ENCODE measurements around the gene RAB3A.

RAB3A gene

DNA sequence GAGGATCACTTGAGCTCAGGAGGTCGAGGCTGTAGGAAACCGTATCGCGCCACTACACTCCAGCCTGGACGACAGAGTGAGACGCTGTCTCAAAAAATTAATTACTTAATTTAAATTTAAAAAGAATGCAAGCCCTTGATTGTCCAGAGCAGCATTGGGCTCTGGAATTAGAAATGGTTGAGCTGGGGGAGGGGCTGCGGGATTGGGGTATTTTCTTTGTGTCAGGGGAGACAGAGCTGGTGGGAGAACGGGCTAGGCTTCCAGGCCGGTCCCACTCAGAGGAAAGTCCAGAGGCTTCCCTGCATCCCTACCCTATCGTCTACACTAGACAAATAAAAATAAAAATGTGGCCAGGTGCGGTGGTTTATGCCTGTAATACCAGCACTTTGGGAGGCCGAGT is 2.2 kb upstream of the RAB3A start:
- no peaks in the 10 kb centered on the region for H3K9me3 ChIP-seq (ENCODE audit: control insufficient read depth, low read depth, low read length)
- H3K36me3 ChIP-seq (ENCODE audit: control insufficient read depth, low read depth, low read length) = no peaks in the 10 kb centered on the region
- H3K4me3 ChIP-seq (ENCODE audit: low read length) = peak overlapping the region; percentile 77
- H3K27me3 ChIP-seq (ENCODE audit: control insufficient read depth, insufficient read depth, low read length) = peaks cover 4% of the 10 kb centered on the region
- peaks cover 3% of the 10 kb centered on the region for H3K4me1 ChIP-seq (ENCODE audit: control insufficient read depth, low read depth, low read length)
- H3K27ac ChIP-seq (ENCODE audit: low read length) = no peak overlapping the region
- H3K9ac ChIP-seq (ENCODE audit: low read length) = peak overlapping the region; percentile 76

DNA sequence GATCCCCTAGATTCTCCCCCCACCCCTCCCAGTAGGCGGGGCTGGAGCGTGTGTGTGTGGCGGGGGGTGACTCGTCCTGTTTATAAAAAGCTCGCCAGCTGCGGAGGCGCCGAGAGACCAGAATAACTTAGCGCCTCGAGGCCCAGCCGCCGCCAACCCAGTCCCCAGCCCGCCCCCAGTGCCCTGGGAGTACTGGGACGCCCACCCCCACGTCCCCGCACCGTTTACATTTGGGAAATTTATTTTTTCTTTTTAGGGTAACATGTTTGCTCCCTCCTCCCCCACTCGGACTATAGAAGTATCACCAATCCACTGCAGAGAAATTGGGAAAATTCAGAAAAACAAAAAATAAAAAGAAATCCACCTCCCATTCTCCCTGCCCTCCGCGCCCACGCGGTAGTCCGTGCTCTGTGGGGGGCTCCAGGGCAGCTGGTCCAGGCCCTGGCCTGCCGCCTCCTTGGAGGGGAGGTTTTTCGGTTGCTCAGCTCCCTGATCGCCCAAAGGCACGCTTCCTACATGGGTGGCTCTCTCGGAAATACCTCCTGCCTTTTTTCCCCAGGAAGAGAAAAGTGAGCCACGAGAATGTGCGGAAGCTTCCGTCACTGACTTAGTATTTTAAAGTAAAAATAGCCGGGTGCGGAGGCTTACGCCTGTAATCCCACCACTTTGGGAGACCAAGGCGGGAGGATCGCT is 1.5 kb upstream of the RAB3A start:
- H3K4me3 ChIP-seq (ENCODE audit: low read length) = peak overlapping the region; percentile 77
- H3K4me1 ChIP-seq (ENCODE audit: control insufficient read depth, low read depth, low read length) = peaks cover 3% of the 10 kb centered on the region
- H3K36me3 ChIP-seq (ENCODE audit: control insufficient read depth, low read depth, low read length) = no peaks in the 10 kb centered on the region
- peak overlapping the region; percentile 86 for H3K27ac ChIP-seq (ENCODE audit: low read length)
- peak overlapping the region; percentile 76 for H3K9ac ChIP-seq (ENCODE audit: low read length)
- no peaks in the 10 kb centered on the region for H3K9me3 ChIP-seq (ENCODE audit: control insufficient read depth, low read depth, low read length)
- H3K27me3 ChIP-seq (ENCODE audit: control insufficient read depth, insufficient read depth, low read length) = peaks cover 4% of the 10 kb centered on the region

- Histone ChIP-seq H3K4me3 (ENCODE audit: low read length) (peak overlapping the region; percentile 77), H3K27ac (ENCODE audit: low read length) (peak overlapping the region; percentile 86), H3K4me1 (ENCODE audit: control insufficient read depth, low read depth, low read length) (peaks cover 3% of the 10 kb centered on the region), H3K9me3 (ENCODE audit: control insufficient read depth, low read depth, low read length) (no peaks in the 10 kb centered on the region), H3K9ac (ENCODE audit: low read length) (peak overlapping the region; percentile 76), H3K27me3 (ENCODE audit: control insufficient read depth, insufficient read depth, low read length) (peaks cover 4% of the 10 kb centered on the region), H3K36me3 (ENCODE audit: control insufficient read depth, low read depth, low read length) (no peaks in the 10 kb centered on the region)
Measured at GRCh38 chr19:18204394-18205199, 755 bp upstream of the RAB3A start.

- Histone ChIP-seq H3K36me3 (ENCODE audit: control insufficient read depth, low read depth, low read length) (peaks cover 1% of the 10 kb centered on the region), H3K4me3 (ENCODE audit: low read length) (peak overlapping the region; percentile 58), H3K9me3 (ENCODE audit: control insufficient read depth, low read depth, low read length) (no peaks in the 10 kb centered on the region), H3K4me1 (ENCODE audit: control insufficient read depth, low read depth, low read length) (peaks cover 3% of the 10 kb centered on the region), H3K27ac (ENCODE audit: low read length) (no peak overlapping the region), H3K9ac (ENCODE audit: low read length) (no peak overlapping the region), H3K27me3 (ENCODE audit: control insufficient read depth, insufficient read depth, low read length) (peaks cover 4% of the 10 kb centered on the region)
Measured at GRCh38 chr19:18203408-18203862, 407 bp downstream of the RAB3A start.

DNA sequence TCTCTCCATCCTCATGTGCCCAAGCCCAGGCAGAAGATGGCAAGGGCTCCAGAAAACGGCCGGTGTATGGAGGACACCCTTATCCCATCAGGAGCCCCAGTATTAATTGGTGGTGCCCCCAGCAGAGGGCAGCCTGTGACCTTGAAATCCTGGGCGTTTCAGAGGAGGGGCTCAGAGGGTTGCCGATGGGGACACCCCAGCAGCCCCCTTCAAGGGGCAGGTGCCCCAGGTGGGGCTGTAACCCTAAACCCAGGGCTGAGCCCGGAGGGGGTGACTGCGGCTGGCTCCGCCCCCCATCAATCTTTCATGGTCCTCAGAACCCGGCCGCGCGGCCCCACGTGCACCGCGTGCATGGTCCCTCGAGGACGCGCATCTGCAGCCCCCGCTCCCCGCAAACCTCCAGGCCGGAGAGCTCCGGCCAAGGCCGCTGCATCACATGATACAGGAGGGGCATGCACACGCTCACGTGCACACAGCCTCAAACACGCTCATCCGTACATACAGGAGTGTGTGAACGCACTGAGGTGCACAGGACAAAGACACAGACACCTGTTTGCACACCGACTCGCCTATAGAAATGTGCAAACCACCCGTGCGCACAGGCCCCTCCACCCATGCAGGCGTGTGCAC is 949 bp downstream of the RAB3A start:
- H3K4me3 ChIP-seq (ENCODE audit: low read length) = peak overlapping the region; percentile 58
- H3K36me3 ChIP-seq (ENCODE audit: control insufficient read depth, low read depth, low read length) = peaks cover 4% of the 10 kb centered on the region
- no peak overlapping the region for H3K9ac ChIP-seq (ENCODE audit: low read length)
- peaks cover 4% of the 10 kb centered on the region for H3K27me3 ChIP-seq (ENCODE audit: control insufficient read depth, insufficient read depth, low read length)
- no peak overlapping the region for H3K27ac ChIP-seq (ENCODE audit: low read length)
- peaks cover 3% of the 10 kb centered on the region for H3K4me1 ChIP-seq (ENCODE audit: control insufficient read depth, low read depth, low read length)
- no peaks in the 10 kb centered on the region for H3K9me3 ChIP-seq (ENCODE audit: control insufficient read depth, low read depth, low read length)

- Histone ChIP-seq H3K36me3 (ENCODE audit: control insufficient read depth, low read depth, low read length) (peaks cover 4% of the 10 kb centered on the region), H3K4me1 (ENCODE audit: control insufficient read depth, low read depth, low read length) (peaks cover 3% of the 10 kb centered on the region), H3K27ac (ENCODE audit: low read length) (no peak overlapping the region), H3K9ac (ENCODE audit: low read length) (no peak overlapping the region), H3K27me3 (ENCODE audit: control insufficient read depth, insufficient read depth, low read length) (peaks cover 4% of the 10 kb centered on the region), H3K9me3 (ENCODE audit: control insufficient read depth, low read depth, low read length) (no peaks in the 10 kb centered on the region), H3K4me3 (ENCODE audit: low read length) (no peak overlapping the region)
Measured at GRCh38 chr19:18202397-18202777, 1.5 kb downstream of the RAB3A start.

- Histone ChIP-seq H3K27ac (ENCODE audit: low read length) (no peak overlapping the region), H3K4me3 (ENCODE audit: low read length) (no peak overlapping the region), H3K27me3 (ENCODE audit: control insufficient read depth, insufficient read depth, low read length) (peaks cover 3% of the 10 kb centered on the region), H3K9me3 (ENCODE audit: control insufficient read depth, low read depth, low read length) (no peaks in the 10 kb centered on the region), H3K36me3 (ENCODE audit: control insufficient read depth, low read depth, low read length) (peaks cover 12% of the 10 kb centered on the region), H3K9ac (ENCODE audit: low read length) (no peak overlapping the region), H3K4me1 (ENCODE audit: control insufficient read depth, low read depth, low read length) (peaks cover 7% of the 10 kb centered on the region)
Measured at GRCh38 chr19:18198374-18198773, 5.5 kb downstream of the RAB3A start.

DNA sequence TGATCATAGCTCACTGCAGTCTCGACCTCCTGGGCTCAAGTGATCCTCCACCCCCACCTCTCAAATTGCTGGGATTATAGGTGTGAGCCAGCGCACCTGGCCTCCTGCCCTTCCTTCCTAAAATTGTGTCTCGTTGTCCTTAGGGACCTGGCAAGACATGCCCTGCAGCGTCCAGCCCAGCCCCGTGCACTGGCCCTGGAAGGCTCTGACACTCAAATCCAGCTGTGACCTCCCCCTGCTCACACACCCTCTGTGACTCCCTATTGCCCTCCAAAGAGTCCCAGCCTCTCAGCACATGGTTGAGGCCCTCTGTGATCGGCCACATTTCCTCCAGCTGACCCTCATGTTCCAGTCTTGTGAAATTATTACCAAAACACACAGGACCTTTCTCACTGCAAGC is 5.9 kb downstream of the RAB3A start:
- Histone ChIP-seq H3K27me3 (ENCODE audit: control insufficient read depth, insufficient read depth, low read length) (no peaks in the 10 kb centered on the region), H3K9me3 (ENCODE audit: control insufficient read depth, low read depth, low read length) (no peaks in the 10 kb centered on the region), H3K4me3 (ENCODE audit: low read length) (no peak overlapping the region), H3K4me1 (ENCODE audit: control insufficient read depth, low read depth, low read length) (peaks cover 7% of the 10 kb centered on the region), H3K27ac (ENCODE audit: low read length) (no peak overlapping the region), H3K36me3 (ENCODE audit: control insufficient read depth, low read depth, low read length) (peaks cover 12% of the 10 kb centered on the region), H3K9ac (ENCODE audit: low read length) (no peak overlapping the region)

- Histone ChIP-seq H3K27me3 (ENCODE audit: control insufficient read depth, insufficient read depth, low read length) (no peaks in the 10 kb centered on the region), H3K27ac (ENCODE audit: low read length) (no peak overlapping the region), H3K9ac (ENCODE audit: low read length) (no peak overlapping the region), H3K36me3 (ENCODE audit: control insufficient read depth, low read depth, low read length) (peaks cover 12% of the 10 kb centered on the region), H3K4me3 (ENCODE audit: low read length) (no peak overlapping the region), H3K9me3 (ENCODE audit: control insufficient read depth, low read depth, low read length) (no peaks in the 10 kb centered on the region), H3K4me1 (ENCODE audit: control insufficient read depth, low read depth, low read length) (peaks cover 9% of the 10 kb centered on the region)
Measured at GRCh38 chr19:18197306-18197705, 6.5 kb downstream of the RAB3A start.

- Histone ChIP-seq H3K4me1 (ENCODE audit: control insufficient read depth, low read depth, low read length) (peaks cover 13% of the 10 kb centered on the region), H3K9ac (ENCODE audit: low read length) (no peak overlapping the region), H3K9me3 (ENCODE audit: control insufficient read depth, low read depth, low read length) (no peaks in the 10 kb centered on the region), H3K4me3 (ENCODE audit: low read length) (no peak overlapping the region), H3K36me3 (ENCODE audit: control insufficient read depth, low read depth, low read length) (peaks cover 12% of the 10 kb centered on the region), H3K27ac (ENCODE audit: low read length) (no peak overlapping the region), H3K27me3 (ENCODE audit: control insufficient read depth, insufficient read depth, low read length) (no peaks in the 10 kb centered on the region)
Measured at GRCh38 chr19:18196511-18196845, 7.4 kb downstream of the RAB3A start.

DNA sequence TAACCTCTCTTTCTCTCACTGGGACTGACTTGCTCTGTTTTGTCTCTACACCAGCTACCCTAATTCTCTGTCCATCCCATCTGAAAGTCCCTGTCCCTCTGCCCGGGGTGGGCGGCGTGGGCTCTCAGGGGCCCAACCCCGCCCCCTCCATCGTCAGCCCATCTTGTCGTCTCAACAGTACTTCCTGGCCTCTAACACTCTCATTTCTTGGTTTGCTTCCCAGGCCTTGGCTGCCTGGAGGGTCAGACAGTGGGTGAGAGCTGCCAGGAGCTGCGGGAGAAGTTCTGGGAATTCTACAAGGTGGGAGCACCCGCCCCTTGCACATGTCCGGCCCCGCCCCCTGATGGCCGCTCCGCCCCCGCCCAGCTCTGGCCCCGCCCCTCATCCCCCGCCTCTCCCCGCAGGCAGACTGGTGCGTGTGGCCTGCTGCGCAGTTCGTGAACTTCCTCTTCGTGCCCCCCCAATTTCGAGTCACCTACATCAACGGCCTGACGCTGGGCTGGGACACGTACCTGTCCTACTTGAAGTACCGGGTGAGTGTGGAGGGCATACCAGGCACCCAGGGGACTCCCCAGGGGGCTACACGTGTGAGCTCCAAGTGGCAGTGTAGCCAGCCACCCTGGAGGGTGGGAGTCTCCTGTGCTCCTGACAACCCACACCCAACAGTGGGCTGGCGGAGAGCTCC is 9.1 kb downstream of the RAB3A start:
- H3K27ac ChIP-seq (ENCODE audit: low read length) = no peak overlapping the region

More for the DNA sequence above, 9.1 kb downstream of the RAB3A start:
- Histone ChIP-seq H3K36me3 (ENCODE audit: control insufficient read depth, low read depth, low read length) (peaks cover 12% of the 10 kb centered on the region), H3K4me1 (ENCODE audit: control insufficient read depth, low read depth, low read length) (peaks cover 13% of the 10 kb centered on the region), H3K27me3 (ENCODE audit: control insufficient read depth, insufficient read depth, low read length) (no peaks in the 10 kb centered on the region), H3K4me3 (ENCODE audit: low read length) (peak overlapping the region; percentile 88), H3K9ac (ENCODE audit: low read length) (no peak overlapping the region), H3K9me3 (ENCODE audit: control insufficient read depth, low read depth, low read length) (no peaks in the 10 kb centered on the region)

All from iPS-18a (cell line).